H1 (cell line): Measurements from ENCODE around the gene GMPPA.

ENCODE experiments used
- CHD2 ChIP-seq: IDR thresholded peaks from 2 replicates; pipeline ENCODE4 v1.6.1; 2012; ENCODE audit warnings: low read length, improper control_type of control experiment
- CREB1 ChIP-seq: IDR thresholded peaks from 2 replicates; pipeline ENCODE4 v1.6.1; 2012; ENCODE audit warnings: inconsistent platforms
- HDAC2 ChIP-seq, 2 experiments: fragments of 300-600 bp in 1 of 2; sonication (generic) in 1 of 2; IDR thresholded peaks; 2 replicates each; pipeline ENCODE4 v1.6.1; 2011 to 2012; ENCODE audit warnings: low read depth in 2 of 2, low read length in 2 of 2, mild to moderate bottlenecking in 2 of 2, moderate library complexity in 2 of 2, borderline replicate concordance in 1 of 2, inconsistent platforms in 1 of 2
- KDM5A ChIP-seq: fragments of 200-600 bp; IDR thresholded peaks from 2 replicates; pipeline ENCODE4 v1.7.1; 2012; ENCODE audit warnings: mild to moderate bottlenecking, low read length, inconsistent platforms, mixed read lengths
- POLR2A ChIP-seq, 2 experiments: IDR thresholded peaks; 1 replicate in 1 of 2; 2 replicates in 1 of 2; pipeline ENCODE4 v1.6.1; 2011; ENCODE audit warnings: low read depth in 2 of 2, low read length in 2 of 2, mild to moderate bottlenecking in 2 of 2; ENCODE audit errors: control extremely low read depth in 1 of 2
- POU5F1 ChIP-seq: IDR thresholded peaks from 2 replicates; pipeline ENCODE4 v1.6.1; 2011; ENCODE audit warnings: low read depth, mild to moderate bottlenecking, low read length, moderate library complexity
- RFX5 ChIP-seq: IDR thresholded peaks from 2 replicates; pipeline ENCODE4 v1.6.1; 2011; ENCODE audit warnings: low read depth, low read length, improper control_type of control experiment, borderline replicate concordance
- ZNF274 ChIP-seq: IDR thresholded peaks from 2 replicates; pipeline ENCODE4 v1.7.0; 2012; ENCODE audit warnings: low read length, borderline replicate concordance; ENCODE audit errors: extremely low read depth

DNA sequence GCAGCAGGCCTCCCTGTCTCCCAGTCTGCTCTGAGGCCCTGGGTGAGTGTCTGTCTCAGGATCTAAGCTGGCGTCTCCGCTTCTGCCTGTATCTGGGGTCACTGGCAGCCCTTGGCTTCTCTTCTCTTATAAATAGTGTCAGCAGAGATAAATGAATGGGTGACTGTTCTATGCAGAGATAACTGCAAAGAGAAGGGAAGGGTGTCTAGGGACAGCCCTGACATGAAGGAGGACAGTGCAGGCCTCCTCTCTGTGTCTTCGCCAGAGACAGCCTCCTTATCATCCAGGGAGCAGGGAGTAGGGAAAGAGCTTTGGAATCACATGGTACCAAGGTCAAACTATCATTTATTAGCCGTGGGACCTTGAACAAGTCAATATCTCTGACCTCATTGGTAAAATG is 28.3 kb upstream of the GMPPA start:
- no peak for TF ChIP-seq ZNF274
- TF ChIP-seq CHD2 = no peak
- TF ChIP-seq KDM5A = no peak
- no peak for TF ChIP-seq POLR2A (IDR thresholded peaks at IDR 0.05; ENCODE audit: control extremely low read depth in 1 of 2, low read depth in 2 of 2, low read length in 2 of 2)
- TF ChIP-seq POU5F1 = no peak
- TF ChIP-seq CREB1 = no peak
- no peak for TF ChIP-seq RFX5
- no peak for TF ChIP-seq HDAC2 (IDR thresholded peaks at IDR 0.05; ENCODE audit: borderline replicate concordance in 1 of 2, low read depth in 2 of 2, low read length in 2 of 2)
